Neuronal stem cell (in vitro differentiated cells): ENCODE measurements around the gene EML1.

Source experiments
- DNase-seq: peaks from one replicate; pipeline ENCODE4 v3.0.0-alpha.2; 2013; ENCODE audit warnings: low spot score
- H2AFZ ChIP-seq: one replicate; pipeline ENCODE4 v1.6.1; 2013; ENCODE audit warnings: mild to moderate bottlenecking, low read length, inconsistent platforms
- H2AK5ac ChIP-seq: 2 replicates; pipeline ENCODE4 v1.6.1; 2013; ENCODE audit warnings: low read depth, mild to moderate bottlenecking, inconsistent platforms, low read length, moderate library complexity, mixed read lengths
- H2BK120ac ChIP-seq: 2 replicates; pipeline ENCODE4 v1.6.1; 2013; ENCODE audit warnings: low read depth, mild to moderate bottlenecking, inconsistent platforms, low read length, moderate library complexity, mixed read lengths
- H2BK12ac ChIP-seq: one replicate; pipeline ENCODE4 v1.6.1; 2013; ENCODE audit warnings: low read length, inconsistent platforms
- H2BK15ac ChIP-seq: 2 replicates; pipeline ENCODE4 v1.6.1; 2013; ENCODE audit warnings: mild to moderate bottlenecking, low read length, inconsistent platforms, mixed read lengths
- H2BK5ac ChIP-seq: one replicate; pipeline ENCODE4 v1.6.1; 2013; ENCODE audit warnings: inconsistent platforms, mild to moderate bottlenecking, low read length, moderate library complexity
- H3K14ac ChIP-seq: one replicate; pipeline ENCODE4 v1.6.1; 2013; ENCODE audit warnings: low read length, inconsistent platforms
- H3K18ac ChIP-seq: 2 replicates; pipeline ENCODE4 v1.6.1; 2013; ENCODE audit warnings: low read length, inconsistent platforms
- H3K23ac ChIP-seq: 2 replicates; pipeline ENCODE4 v1.6.1; 2013; ENCODE audit warnings: low read depth, mild to moderate bottlenecking, mixed read lengths, low read length, inconsistent platforms; ENCODE audit not compliant: poor library complexity
- H3K27ac ChIP-seq: replicated peaks from 3 replicates; pipeline ENCODE4 v1.5.1; 2013; ENCODE audit warnings: low read length, inconsistent platforms
- H3K27me3 ChIP-seq, 3 experiments: 2 replicates each; pipeline ENCODE4 v1.6.1; 2013; ENCODE audit warnings: low read length in 3 of 3, mild to moderate bottlenecking in 2 of 3, inconsistent platforms in 1 of 3, low read depth in 1 of 3, mixed read lengths in 1 of 3, moderate library complexity in 1 of 3; ENCODE audit not compliant: control insufficient read depth in 3 of 3, insufficient read depth in 3 of 3
- H3K36me3 ChIP-seq, 2 donors: replicated peaks in 1 of 2; 2 replicates each; pipeline ENCODE4 v1.6.1; 2013; ENCODE audit warnings: low read length in 2 of 2; ENCODE audit not compliant: control insufficient read depth in 2 of 2, insufficient read depth in 2 of 2
- H3K4ac ChIP-seq: 2 replicates; pipeline ENCODE4 v1.6.1; 2013; ENCODE audit warnings: inconsistent platforms, mild to moderate bottlenecking, low read length, moderate library complexity
- H3K4me1 ChIP-seq, 2 donors: 1 replicate in 1 of 2; 2 replicates in 1 of 2; pipeline ENCODE4 v1.6.1; 2013; ENCODE audit warnings: low read length in 2 of 2, low read depth in 1 of 2; ENCODE audit not compliant: control insufficient read depth in 2 of 2, insufficient read depth in 1 of 2
- H3K4me2 ChIP-seq: one replicate; pipeline ENCODE4 v1.6.1; 2013; ENCODE audit warnings: mild to moderate bottlenecking, low read length, inconsistent platforms; ENCODE audit not compliant: insufficient read depth, poor library complexity, severe bottlenecking
- H3K4me3 ChIP-seq, 2 donors: 2 replicates each; pipeline ENCODE4 v1.5.1; 2013; ENCODE audit warnings: low read length in 2 of 2, mild to moderate bottlenecking in 2 of 2, inconsistent platforms in 1 of 2, moderate library complexity in 1 of 2
- H3K79me1 ChIP-seq: one replicate; pipeline ENCODE4 v1.6.1; 2013; ENCODE audit warnings: low read depth, mild to moderate bottlenecking, inconsistent platforms, low read length, moderate library complexity
- H3K9ac ChIP-seq: one replicate; pipeline ENCODE4 v1.6.1; 2013; ENCODE audit warnings: mild to moderate bottlenecking, low read depth, low read length, inconsistent platforms; ENCODE audit not compliant: poor library complexity
- H3K9me3 ChIP-seq, 2 donors: replicated peaks in 1 of 2; 2 replicates each; pipeline versions ENCODE3 to v1.6.1; 2013; ENCODE audit warnings: low read length in 2 of 2, mild to moderate bottlenecking in 2 of 2, inconsistent platforms in 1 of 2, low read depth in 1 of 2, mixed read lengths in 1 of 2, moderate library complexity in 1 of 2; ENCODE audit not compliant: control insufficient read depth in 2 of 2, insufficient read depth in 1 of 2
- H4K8ac ChIP-seq: one replicate; pipeline ENCODE4 v1.6.1; 2013; ENCODE audit warnings: low read depth, mild to moderate bottlenecking, inconsistent platforms, low read length, moderate library complexity
- H4K91ac ChIP-seq: one replicate; pipeline ENCODE4 v1.6.1; 2013; ENCODE audit warnings: low read length, low read depth, mild to moderate bottlenecking, inconsistent platforms; ENCODE audit not compliant: poor library complexity
- WGBS, 2 donors: extraction: QIAGEN DNeasy Blood & Tissue Kit; methylation state at CpG; one replicate each; pipeline ENCODE4 v1.1.7; 2013; ENCODE audit warnings: missing lambda C conversion rate in 2 of 2, mixed read lengths in 1 of 2; ENCODE audit not compliant: insufficient read length in 2 of 2, insufficient replicate concordance in 1 of 2; ENCODE audit errors: extremely low coverage in 2 of 2; 5-methylcytosine and 5-hydroxymethylcytosine counted together

The EML1 gene

GRCh38 chr14:99853206-99853605 is 60.0 kb downstream of the EML1 start:
- H3K23ac ChIP-seq: no peak overlapping the region
- H3K9ac ChIP-seq: no peak overlapping the region
- H3K9me3 ChIP-seq: no peaks in the 10 kb centered on the region
- H3K36me3 ChIP-seq: peaks cover 2 to 24% of the 10 kb centered on the region in 2 donors
- no peak overlapping the region for H4K8ac ChIP-seq
- no peaks in the 10 kb centered on the region for H3K4me1 ChIP-seq
- no peak overlapping the region for H2AK5ac ChIP-seq
- H3K27ac ChIP-seq: no peak overlapping the region
- H3K4ac ChIP-seq: no peak overlapping the region
- no peaks in the 10 kb centered on the region for H3K27me3 ChIP-seq
- H3K18ac ChIP-seq: no peak overlapping the region
- no peak overlapping the region for H2BK5ac ChIP-seq
- H3K14ac ChIP-seq: no peak overlapping the region
- H3K4me2 ChIP-seq: no peak overlapping the region
- no peak for DNase-seq
- H2BK15ac ChIP-seq: no peak overlapping the region
- WGBS, 2 donors: no CpG with 5 or more reads among the region's 5 CpGs
- peaks cover 2% of the 10 kb centered on the region for H3K79me1 ChIP-seq
- H2BK120ac ChIP-seq: no peak overlapping the region
- no peak overlapping the region for H4K91ac ChIP-seq
- no peak overlapping the region for H2AFZ ChIP-seq
- no peak overlapping the region for H3K4me3 ChIP-seq
- H2BK12ac ChIP-seq: no peak overlapping the region

GRCh38 chr14:99854831-99855230 is 61.6 kb downstream of the EML1 start:
- H2AFZ ChIP-seq: no peak overlapping the region
- H2BK120ac ChIP-seq: no peak overlapping the region
- H3K4ac ChIP-seq: no peak overlapping the region
- no peak overlapping the region for H3K9ac ChIP-seq
- DNase-seq: no peak
- no CpG with 5 or more reads among the region's 5 CpGs for WGBS, 2 donors
- no peak overlapping the region for H3K14ac ChIP-seq
- H3K4me2 ChIP-seq: no peak overlapping the region
- H3K27me3 ChIP-seq: no peaks in the 10 kb centered on the region
- H2BK15ac ChIP-seq: no peak overlapping the region
- H3K4me1 ChIP-seq: no peaks in the 10 kb centered on the region
- no peak overlapping the region for H2BK5ac ChIP-seq
- no peak overlapping the region for H3K4me3 ChIP-seq
- no peak overlapping the region for H3K23ac ChIP-seq
- H3K36me3 ChIP-seq: peaks cover 6 to 35% of the 10 kb centered on the region in 2 donors
- H2AK5ac ChIP-seq: no peak overlapping the region
- peaks cover under 1% of the 10 kb centered on the region for H3K79me1 ChIP-seq
- no peak overlapping the region for H4K8ac ChIP-seq
- no peak overlapping the region for H2BK12ac ChIP-seq
- no peak overlapping the region for H4K91ac ChIP-seq
- no peak overlapping the region for H3K27ac ChIP-seq
- no peaks in the 10 kb centered on the region for H3K9me3 ChIP-seq
- H3K18ac ChIP-seq: no peak overlapping the region

GRCh38 chr14:99855271-99855670 is 62.1 kb downstream of the EML1 start:
- H2BK5ac ChIP-seq: no peak overlapping the region
- no peaks in the 10 kb centered on the region for H3K9me3 ChIP-seq
- no peak overlapping the region for H3K27ac ChIP-seq
- no peak overlapping the region for H2AK5ac ChIP-seq
- H3K4me1 ChIP-seq: no peaks in the 10 kb centered on the region
- no peak overlapping the region for H3K18ac ChIP-seq
- H4K91ac ChIP-seq: no peak overlapping the region
- H2BK120ac ChIP-seq: no peak overlapping the region
- H3K79me1 ChIP-seq: peaks cover 2% of the 10 kb centered on the region
- no peak overlapping the region for H3K4me3 ChIP-seq
- H2BK12ac ChIP-seq: no peak overlapping the region
- no peak overlapping the region for H3K14ac ChIP-seq
- H3K27me3 ChIP-seq: no peaks in the 10 kb centered on the region
- DNase-seq: no peak
- H4K8ac ChIP-seq: no peak overlapping the region
- no peak overlapping the region for H3K9ac ChIP-seq
- no peak overlapping the region for H3K23ac ChIP-seq
- H3K36me3 ChIP-seq: peaks cover 7 to 37% of the 10 kb centered on the region in 2 donors
- H2AFZ ChIP-seq: no peak overlapping the region
- H3K4ac ChIP-seq: no peak overlapping the region
- no peak overlapping the region for H2BK15ac ChIP-seq
- H3K4me2 ChIP-seq: no peak overlapping the region

- DNase-seq: no peak
- Histone ChIP-seq H3K4me3 (no peak overlapping the region), H3K9me3 (no peaks in the 10 kb centered on the region), H3K9ac (no peak overlapping the region), H3K27me3 (no peaks in the 10 kb centered on the region), H3K79me1 (peaks cover 2% of the 10 kb centered on the region), H3K14ac (no peak overlapping the region), H3K4me2 (no peak overlapping the region), H2BK5ac (no peak overlapping the region), H2BK12ac (no peak overlapping the region), H3K23ac (no peak overlapping the region), H3K27ac (no peak overlapping the region), H2AFZ (no peak overlapping the region), H3K36me3 (peaks cover 7 to 27% of the 10 kb centered on the region in 2 donors), H3K18ac (no peak overlapping the region), H2BK120ac (no peak overlapping the region), H4K91ac (no peak overlapping the region), H3K4ac (no peak overlapping the region), H2AK5ac (no peak overlapping the region), H4K8ac (no peak overlapping the region), H2BK15ac (no peak overlapping the region), H3K4me1 (no peaks in the 10 kb centered on the region)
- no CpG with 5 or more reads among the region's 1 CpG for WGBS, 2 donors
Observed at GRCh38 chr14:99857551-99857950, 64.3 kb downstream of the EML1 start.
